HepG2 (cell line): Measurements from ENCODE around the gene PAQR6. TPM values are rescaled to one million over a fixed set of nuclear protein-coding genes. Genes with fewer than 3 reads are reported as not detected.

ENCODE experiments used
- ATM ChIP-seq: fragments of 450-650 bp; IDR thresholded peaks from 2 replicates; pipeline ENCODE4 v1.7.1; 2017; ENCODE audit warnings: mild to moderate bottlenecking, borderline replicate concordance
- CAMTA2 ChIP-seq: sonication (generic); formaldehyde crosslinking; IDR thresholded peaks from 2 replicates; pipeline ENCODE4 v1.4.0; 2020; ENCODE audit warnings: mild to moderate bottlenecking, missing genetic modification reagents, borderline replicate concordance
- CHD2 ChIP-seq: IDR thresholded peaks from 2 replicates; pipeline ENCODE4 v1.6.1; 2011; ENCODE audit warnings: low read depth, low read length, improper control_type of control experiment
- GLI4 ChIP-seq: sonication (generic); formaldehyde crosslinking; IDR thresholded peaks from 2 replicates; pipeline ENCODE4 v1.5.1; 2020; ENCODE audit warnings: missing genetic modification reagents, mild to moderate bottlenecking, moderate library complexity, borderline replicate concordance
- HMGA1 ChIP-seq: sonication (generic); formaldehyde crosslinking; conservative IDR thresholded peaks from 2 replicates; pipeline ENCODE4 v1.4.0; 2020; ENCODE audit warnings: missing genetic modification reagents
- HOXA5 ChIP-seq: sonication (generic); formaldehyde crosslinking; IDR thresholded peaks from 2 replicates; pipeline ENCODE4 v1.4.0; 2020; ENCODE audit warnings: missing genetic modification reagents
- ISX ChIP-seq: sonication (generic); formaldehyde crosslinking; conservative IDR thresholded peaks from 2 replicates; pipeline ENCODE4 v1.5.0; 2020; ENCODE audit warnings: missing genetic modification reagents
- NAIF1 ChIP-seq: sonication (generic); formaldehyde crosslinking; IDR thresholded peaks from 2 replicates; pipeline ENCODE4 v1.5.0; 2020; ENCODE audit warnings: mild to moderate bottlenecking, missing genetic modification reagents, borderline replicate concordance
- PAWR ChIP-seq: sonication (generic); formaldehyde crosslinking; IDR thresholded peaks from 2 replicates; pipeline ENCODE4 v1.4.0; 2020; ENCODE audit warnings: missing genetic modification reagents, mild to moderate bottlenecking, borderline replicate concordance
- REST ChIP-seq, 2 experiments: IDR thresholded peaks; 2 replicates each; pipeline ENCODE4 v1.6.1; 2011 to 2012; ENCODE audit warnings: low read length in 2 of 2, borderline replicate concordance in 1 of 2, low read depth in 1 of 2, mild to moderate bottlenecking in 1 of 2, moderate library complexity in 1 of 2
- SCMH1 ChIP-seq: sonication (generic); formaldehyde crosslinking; IDR thresholded peaks from 2 replicates; pipeline ENCODE4 v1.9.0; 2021; ENCODE audit warnings: missing genetic modification reagents, mild to moderate bottlenecking, borderline replicate concordance
- TCF12 ChIP-seq, 2 experiments: fragments of 450-650 bp in 1 of 2; sonication (generic) in 1 of 2; formaldehyde crosslinking in 1 of 2; IDR thresholded peaks; 2 replicates each; pipeline versions ENCODE4 v1.6.1 to v1.8.0; 2017 to 2022; ENCODE audit warnings: antibody characterized with exemption in 1 of 2, mild to moderate bottlenecking in 1 of 2, missing genetic modification reagents in 1 of 2, moderate library complexity in 1 of 2
- ZBTB1 ChIP-seq: sonication (generic); formaldehyde crosslinking; IDR thresholded peaks from 2 replicates; pipeline ENCODE4 v1.4.0; 2020; ENCODE audit warnings: missing genetic modification reagents, borderline replicate concordance
- ZBTB33 ChIP-seq: sonication (generic); formaldehyde crosslinking; IDR thresholded peaks from 2 replicates; pipeline ENCODE4 v1.4.0; 2020; ENCODE audit warnings: missing genetic modification reagents
- ZEB1 ChIP-seq: IDR thresholded peaks from 2 replicates; pipeline ENCODE4 v1.6.1; 2012; ENCODE audit warnings: mild to moderate bottlenecking, low read depth, inconsistent platforms; ENCODE audit not compliant: insufficient replicate concordance
- ZFP37 ChIP-seq: sonication (generic); formaldehyde crosslinking; IDR thresholded peaks from 2 replicates; pipeline ENCODE4 v1.4.0; 2020; ENCODE audit warnings: missing genetic modification reagents, borderline replicate concordance
- ZFP91 ChIP-seq: sonication (generic); formaldehyde crosslinking; IDR thresholded peaks from 2 replicates; pipeline ENCODE4 v1.9.0; 2022; ENCODE audit warnings: missing genetic modification reagents, mild to moderate bottlenecking, borderline replicate concordance
- ZNF160 ChIP-seq: sonication (generic); formaldehyde crosslinking; IDR thresholded peaks from 2 replicates; pipeline ENCODE4 v1.8.0; 2022; ENCODE audit warnings: mild to moderate bottlenecking, inconsistent platforms, missing genetic modification reagents
- ZNF644 ChIP-seq: IDR thresholded peaks from 2 replicates; pipeline ENCODE4 v1.6.1; 2016; ENCODE audit warnings: low read depth
- ZNF768 ChIP-seq: sonication (generic); formaldehyde crosslinking; IDR thresholded peaks from 2 replicates; pipeline ENCODE4 v1.4.0; 2020; ENCODE audit warnings: missing genetic modification reagents
- polyA plus RNA-seq, 8 experiments: library from polyadenylated mRNA; depleted of rRNA in 3 of 8; stranded (reverse) in 7 of 8; unstranded in 1 of 8; fragments of >200 nt; fragmentation: Illumina TruSeq in 4 of 8; extraction: Trizol in 4 of 8; gene quantifications; 2 replicates each; pipeline versions ENCODE4 v1.2.1 to v1.2.3, GENCODE V29; 2011 to 2016; ENCODE audit warnings: low read depth in 4 of 8, missing spikeins in 1 of 8, mixed read lengths in 1 of 8; ENCODE audit not compliant: insufficient read depth in 1 of 8
- total RNA-seq, 5 experiments: library from RNA; depleted of rRNA; stranded (reverse); fragments of >200 nt; fragmentation: Illumina TruSeq; extraction: Trizol; gene quantifications; 2 replicates each; pipeline ENCODE4 v1.2.3, GENCODE V29; 2016; ENCODE audit warnings: low read depth in 1 of 5

The PAQR6 gene
- total and polyA plus RNA-seq, 2 of the 13 experiments (the other 11 are each of a cell fraction or from before 2014, with no cell fraction given) = 0.82 to 1.4 TPM

- TF ChIP-seq ZFP91 (CRISPR knock-in tag) (peak; percentile 88; the same call in 1 of the 2 replicates), HMGA1 (no peak), ZBTB33 (peak; percentile 53; the same call in 1 of the 2 replicates), ISX (no peak), GLI4 (CRISPR knock-in tag) (no peak), ZFP37 (0 out of 2 replicates have a peak, but pooled peaks have one; percentile 33), SCMH1 (CRISPR knock-in tag) (no peak), ZNF768 (CRISPR knock-in tag) (peak; percentile 77; the same call in 1 of the 2 replicates), ZEB1 (peak; percentile 77), TCF12 (IDR thresholded peaks at IDR 0.05) (no peak), TCF12 (CRISPR knock-in tag; IDR thresholded peaks at IDR 0.05) (peak; percentile 63; the same call in 1 of the 2 replicates), CHD2 (peak; percentile 99), HOXA5 (CRISPR knock-in tag) (peak; percentile 56; the same call in 1 of the 2 replicates), ZNF644 (CRISPR knock-in tag) (0 out of 2 replicates have a peak, but pooled peaks have one; percentile 25), ZNF160 (CRISPR knock-in tag) (0 out of 2 replicates have a peak, but pooled peaks have one; percentile 20), NAIF1 (CRISPR knock-in tag) (peak; percentile 68; the same call in 1 of the 2 replicates), CAMTA2 (CRISPR knock-in tag) (no peak), PAWR (CRISPR knock-in tag) (no peak), ATM (no peak), ZBTB1 (CRISPR knock-in tag) (no peak), REST (IDR thresholded peaks at IDR 0.05; ENCODE audit: borderline replicate concordance in 1 of 2, low read depth in 1 of 2, low read length in 2 of 2) (peak in 1 of 2 experiments; percentile 43; a peak in 1 of 4 replicates)
Observed at GRCh38 chr1:156282479-156283222, 34.8 kb upstream of the PAQR6 start, which contains the start of gene SMG5 (continued).
